Glutamatergic neuron (in vitro differentiated cells): ENCODE measurements around the gene SPDYE4. TPM values are rescaled to one million over a fixed set of nuclear protein-coding genes. Genes with fewer than 3 reads are reported as not detected.
A peak's percentile ranks its signal among the peaks of the same experiment; 100 is the strongest.

Experiments used
- DNase-seq: peaks from one replicate; pipeline ENCODE4 v3.0.0; 2022
- H3K27ac Mint-ChIP-seq: one replicate; pipeline ENCODE4 v1.8.0; 2020; ENCODE audit warnings: mild to moderate bottlenecking, mixed read lengths, inconsistent platforms; ENCODE audit not compliant: unreplicated experiment
- H3K27me3 Mint-ChIP-seq: one replicate; pipeline ENCODE4 v1.8.0; 2020; ENCODE audit warnings: mild to moderate bottlenecking, moderate library complexity, mixed read lengths, inconsistent platforms; ENCODE audit not compliant: unreplicated experiment
- H3K36me3 Mint-ChIP-seq: one replicate; pipeline ENCODE4 v1.8.0; 2020; ENCODE audit warnings: mild to moderate bottlenecking, mixed read lengths, inconsistent platforms; ENCODE audit not compliant: unreplicated experiment
- H3K4me1 Mint-ChIP-seq: one replicate; pipeline ENCODE4 v1.8.0; 2020; ENCODE audit warnings: mild to moderate bottlenecking, low read depth, mixed read lengths, inconsistent platforms; ENCODE audit not compliant: unreplicated experiment
- H3K4me3 Mint-ChIP-seq: one replicate; pipeline ENCODE4 v1.8.0; 2020; ENCODE audit warnings: mild to moderate bottlenecking, mixed read lengths, inconsistent platforms; ENCODE audit not compliant: unreplicated experiment
- H3K9me3 Mint-ChIP-seq: one replicate; pipeline ENCODE4 v1.8.0; 2020; ENCODE audit warnings: mild to moderate bottlenecking, moderate library complexity, mixed read lengths, inconsistent platforms; ENCODE audit not compliant: unreplicated experiment
- CTCF ChIP-seq: fragments of 200-600 bp; sonication (generic); IDR thresholded peaks from one replicate; pipeline ENCODE4 v1.5.0; 2021; ENCODE audit not compliant: partially characterized antibody, unreplicated experiment
- total RNA-seq: library from RNA; stranded (reverse); fragmentation: NEBNext Ultra II Directional; extraction: Animal tissue kit (Norgen Biotek cat#: 25700); gene quantifications from one replicate; pipeline ENCODE4 v1.2.1, GENCODE V29; 2021; ENCODE audit not compliant: unreplicated experiment

SPDYE4 gene
- total RNA-seq, 1 donor from 2014 or later, result not detected

DNA sequence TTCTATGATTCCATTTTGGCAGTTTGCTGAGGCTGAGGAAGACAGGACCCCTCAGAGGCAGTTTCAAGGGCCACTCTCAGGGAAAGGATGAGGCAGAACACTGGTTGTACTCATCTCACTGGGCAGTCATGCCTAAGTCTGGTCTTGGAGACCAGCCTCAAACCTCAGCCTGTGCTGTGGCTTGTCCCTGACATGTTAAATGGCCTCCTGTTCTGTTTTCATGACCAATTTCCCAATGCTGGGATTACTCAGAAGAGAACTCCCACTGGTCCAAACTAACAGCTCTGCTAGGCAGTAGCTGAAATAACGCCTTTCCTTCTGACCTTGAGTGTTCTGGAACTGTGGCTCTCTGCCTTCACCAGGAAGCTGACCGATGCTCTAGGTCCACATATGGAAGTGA lies 8.4 kb upstream of the SPDYE4 start:
- no peak for TF ChIP-seq CTCF
- no peak overlapping the region for H3K4me3 Mint-ChIP-seq
- peaks cover 2% of the 10 kb centered on the region for H3K9me3 Mint-ChIP-seq
- no peak for DNase-seq
- no peaks in the 10 kb centered on the region for H3K27me3 Mint-ChIP-seq
- peaks cover 3% of the 10 kb centered on the region for H3K36me3 Mint-ChIP-seq
- no peaks in the 10 kb centered on the region for H3K4me1 Mint-ChIP-seq
- no peak overlapping the region for H3K27ac Mint-ChIP-seq

DNA sequence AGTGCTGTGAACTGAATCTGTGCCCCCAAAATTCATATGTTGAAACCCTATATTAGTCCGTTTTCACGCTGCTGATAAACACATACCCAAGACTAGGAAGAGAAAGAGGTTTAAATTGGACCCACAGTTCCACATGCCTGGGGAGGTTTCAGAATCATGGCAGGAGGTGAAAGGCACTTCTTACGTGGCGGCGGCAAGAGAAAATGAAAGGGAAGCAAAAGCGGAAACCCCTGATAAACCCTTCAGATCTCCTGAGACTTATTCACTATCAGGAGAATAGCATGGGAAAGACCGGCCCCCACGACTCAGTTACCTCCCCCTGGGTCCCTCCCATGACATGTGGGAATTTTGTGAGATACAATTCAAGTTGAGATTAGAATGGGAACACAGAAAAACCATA lies 3.7 kb upstream of the SPDYE4 start:
- no peak for DNase-seq
- Mint-ChIP-seq H3K27ac (no peak overlapping the region), H3K27me3 (peaks cover 2% of the 10 kb centered on the region), H3K4me3 (no peak overlapping the region), H3K4me1 (no peaks in the 10 kb centered on the region), H3K9me3 (peaks cover 5% of the 10 kb centered on the region), H3K36me3 (peaks cover 9% of the 10 kb centered on the region)
- TF ChIP-seq CTCF, result no peak

DNA sequence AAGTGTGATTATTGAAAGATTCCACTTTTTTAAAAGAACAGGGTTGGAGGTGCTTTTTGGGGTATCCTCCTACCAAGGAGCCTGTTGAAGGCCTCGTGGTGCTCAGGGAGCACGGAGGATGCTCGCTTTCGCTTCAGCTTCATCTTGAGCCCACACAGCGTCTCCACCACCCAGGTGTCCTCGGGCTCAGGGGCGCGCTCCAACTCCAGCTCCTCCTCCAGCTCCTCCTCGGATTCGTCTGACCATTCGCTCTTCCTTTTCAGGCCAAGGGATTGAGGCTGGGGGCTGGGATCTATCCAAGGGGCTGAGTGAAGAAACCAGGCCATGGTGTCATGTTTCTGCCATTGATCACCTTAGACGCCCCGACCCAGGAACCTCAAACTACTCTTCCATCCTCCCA lies 1.2 kb downstream of the SPDYE4 start:
- Mint-ChIP-seq H3K4me1 (no peaks in the 10 kb centered on the region), H3K36me3 (peaks cover 9% of the 10 kb centered on the region), H3K27me3 (peaks cover 2% of the 10 kb centered on the region), H3K27ac (no peak overlapping the region), H3K9me3 (peaks cover 4% of the 10 kb centered on the region), H3K4me3 (no peak overlapping the region)
- no peak for DNase-seq
- no peak for TF ChIP-seq CTCF

- Mint-ChIP-seq H3K4me1 (no peaks in the 10 kb centered on the region), H3K36me3 (peaks cover 5% of the 10 kb centered on the region), H3K27ac (peak overlapping the region; percentile 11), H3K9me3 (peaks cover 4% of the 10 kb centered on the region), H3K27me3 (peaks cover 2% of the 10 kb centered on the region), H3K4me3 (no peak overlapping the region)
- DNase-seq, result no peak
- TF ChIP-seq CTCF, result no peak
These were observed 2.6 kb downstream of the SPDYE4 start for GRCh38 chr17:8755590-8756255.

DNA sequence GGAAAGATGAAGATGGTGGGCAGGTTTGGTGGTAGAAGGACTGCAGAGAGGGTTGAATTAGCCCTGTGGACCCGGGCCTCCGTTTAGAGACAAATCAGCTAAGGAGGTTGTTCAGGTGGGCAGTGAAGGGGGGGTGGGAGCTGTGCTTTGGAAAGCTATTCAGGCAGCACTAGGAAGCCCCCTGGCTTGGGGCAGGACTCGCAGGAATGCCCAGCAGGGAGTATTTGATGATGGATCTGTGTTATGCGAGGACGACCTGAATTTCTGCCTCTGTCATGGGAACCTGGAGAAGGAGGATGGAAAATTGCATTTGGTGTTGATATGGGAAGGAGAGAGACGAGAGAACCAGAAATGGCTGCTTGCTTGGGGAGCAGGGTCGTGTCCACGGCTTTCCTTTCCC lies 3.5 kb downstream of the SPDYE4 start:
- H3K4me1 Mint-ChIP-seq, result no peaks in the 10 kb centered on the region
- DNase-seq, result no peak
- no peak overlapping the region for H3K27ac Mint-ChIP-seq
- H3K9me3 Mint-ChIP-seq, result peaks cover 4% of the 10 kb centered on the region
- peaks cover 2% of the 10 kb centered on the region for H3K27me3 Mint-ChIP-seq
- no peak overlapping the region for H3K4me3 Mint-ChIP-seq
- H3K36me3 Mint-ChIP-seq, result peaks cover 5% of the 10 kb centered on the region
- TF ChIP-seq CTCF, result no peak
